ENCODE results near the gene JADE3.
A peak's percentile ranks its signal among the peaks of the same experiment; 100 is the strongest.

Gene JADE3

GRCh38 chrX:46912603-46913491 lies 626 bp downstream of the JADE3 start:
- peak; percentile 59 for TF ChIP-seq CTCF (IDR thresholded peaks at IDR 0.05; ENCODE audit: low read depth, low read length)
- DNase-seq (ENCODE audit: low read depth, low spot score): peak; percentile 38
- peak overlapping the region; percentile 57 for H3K4me3 ChIP-seq (ENCODE audit: low read depth, low read length)
- in situ Hi-C loops (cut with HindIII; ENCODE audit: low sequenced_read_pairs): no loop called here

- in situ Hi-C loops (cut with HindIII; ENCODE audit: low sequenced_read_pairs): no loop called here
These were observed 1.4 kb downstream of the JADE3 start for GRCh38 chrX:46913667-46914066.

GRCh38 chrX:46916273-46916672 lies 4.1 kb downstream of the JADE3 start:
- no peak for TF ChIP-seq CTCF (IDR thresholded peaks at IDR 0.05; ENCODE audit: low read depth, low read length)
- in situ Hi-C loops (cut with HindIII; ENCODE audit: low sequenced_read_pairs): no loop called here
- H3K4me3 ChIP-seq (ENCODE audit: low read depth, low read length): no peak overlapping the region
- no peak for DNase-seq (ENCODE audit: low read depth, low spot score)

More at GRCh38 chrX:46913667-46914066, 1.4 kb downstream of the JADE3 start:
- DNase-seq (ENCODE audit: low read depth, low spot score): peak; percentile 9
- peak overlapping the region; percentile 57 for H3K4me3 ChIP-seq (ENCODE audit: low read depth, low read length)
- no peak for TF ChIP-seq CTCF (IDR thresholded peaks at IDR 0.05; ENCODE audit: low read depth, low read length)

- DNase-seq (ENCODE audit: low read depth, low spot score): no peak
- no peak for TF ChIP-seq CTCF (IDR thresholded peaks at IDR 0.05; ENCODE audit: low read depth, low read length)
- H3K4me3 ChIP-seq (ENCODE audit: low read depth, low read length): no peak overlapping the region
- in situ Hi-C loops (cut with HindIII; ENCODE audit: low sequenced_read_pairs): no loop called here
These were observed 5.4 kb downstream of the JADE3 start for GRCh38 chrX:46917622-46918021.

GRCh38 chrX:46918434-46918833 lies 6.2 kb downstream of the JADE3 start:
- H3K4me3 ChIP-seq (ENCODE audit: low read depth, low read length): no peak overlapping the region
- TF ChIP-seq CTCF (IDR thresholded peaks at IDR 0.05; ENCODE audit: low read depth, low read length): no peak
- DNase-seq (ENCODE audit: low read depth, low spot score): no peak
- in situ Hi-C loops (cut with HindIII; ENCODE audit: low sequenced_read_pairs): no loop called here

GRCh38 chrX:46920235-46920634 lies 8.0 kb downstream of the JADE3 start:
- in situ Hi-C loops (cut with HindIII; ENCODE audit: low sequenced_read_pairs): no loop called here

More at GRCh38 chrX:46920235-46920634, 8.0 kb downstream of the JADE3 start:
- TF ChIP-seq CTCF (IDR thresholded peaks at IDR 0.05; ENCODE audit: low read depth, low read length): no peak
- H3K4me3 ChIP-seq (ENCODE audit: low read depth, low read length): no peak overlapping the region
- no peak for DNase-seq (ENCODE audit: low read depth, low spot score)

Measured in astrocyte of the spinal cord (primary cell).